ENCODE measurements around the gene IL1R2.

The IL1R2 gene

DNA sequence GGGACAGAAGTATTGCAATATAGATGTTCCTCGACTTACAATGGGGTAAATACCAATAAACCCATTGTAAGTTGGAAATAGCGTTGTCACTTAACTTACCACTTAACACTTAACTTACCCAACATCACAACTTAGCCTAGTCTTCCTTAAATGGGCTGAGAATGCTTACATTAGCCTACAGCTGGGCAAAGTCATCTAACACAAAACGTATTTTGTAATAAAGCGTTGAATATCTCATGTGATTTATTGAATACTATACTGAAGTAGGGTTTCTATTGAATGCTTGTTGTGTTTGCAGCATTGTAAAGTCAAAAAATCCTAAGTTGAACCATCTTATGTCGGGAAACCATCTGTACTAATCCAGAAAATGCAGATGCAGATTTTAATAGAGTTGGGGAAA lies 23.6 kb downstream of the IL1R2 start:
- H3K4me1 ChIP-seq (ENCODE audit: insufficient read depth, low read length) = no peaks in the 10 kb centered on the region
- no peak overlapping the region for H3K9ac ChIP-seq (ENCODE audit: low read depth, low read length)
- no peaks in the 10 kb centered on the region for H3K36me3 ChIP-seq (ENCODE audit: insufficient read depth, low read depth, low read length)
- no peak overlapping the region for H3K27ac ChIP-seq (ENCODE audit: low read length)
- no peaks in the 10 kb centered on the region for H3K9me3 ChIP-seq (ENCODE audit: insufficient read depth, low read depth, low read length)
- H3K4me3 ChIP-seq (ENCODE audit: low read length) = no peak overlapping the region
- H3K27me3 ChIP-seq (ENCODE audit: insufficient read depth, low read length) = no peaks in the 10 kb centered on the region

DNA sequence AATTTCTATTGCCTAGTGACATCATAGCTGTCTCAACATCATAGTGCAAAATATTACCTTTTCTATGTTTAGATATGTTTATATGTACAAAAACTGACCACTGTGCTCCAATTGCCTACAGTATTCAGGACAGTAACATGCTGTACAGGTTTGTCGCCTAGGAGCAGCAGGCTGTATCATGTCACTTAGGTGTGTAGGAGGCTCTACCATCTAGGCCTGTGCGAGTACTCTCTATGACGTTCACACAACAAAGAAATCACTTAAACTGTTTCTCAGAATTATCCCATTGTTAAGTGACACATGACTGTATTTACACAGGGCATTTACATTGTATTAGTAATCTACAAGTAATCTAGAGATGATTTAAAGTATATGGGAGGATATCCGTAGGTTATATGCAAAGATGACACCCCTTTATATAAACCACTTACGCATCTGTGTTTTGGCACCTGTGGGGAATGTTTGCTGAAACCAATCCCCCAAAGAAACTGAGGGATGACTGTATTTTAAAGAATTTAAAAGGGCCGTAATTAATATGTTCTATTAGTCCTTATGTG lies 24.7 kb downstream of the IL1R2 start:
- H3K27ac ChIP-seq (ENCODE audit: low read length) = no peak overlapping the region
- H3K4me1 ChIP-seq (ENCODE audit: insufficient read depth, low read length) = peaks cover 3% of the 10 kb centered on the region; the same call in 1 of the 2 replicates
- no peak overlapping the region for H3K9ac ChIP-seq (ENCODE audit: low read depth, low read length)
- no peaks in the 10 kb centered on the region for H3K36me3 ChIP-seq (ENCODE audit: insufficient read depth, low read depth, low read length)
- no peaks in the 10 kb centered on the region for H3K27me3 ChIP-seq (ENCODE audit: insufficient read depth, low read length)
- H3K9me3 ChIP-seq (ENCODE audit: insufficient read depth, low read depth, low read length) = no peaks in the 10 kb centered on the region
- no peak overlapping the region for H3K4me3 ChIP-seq (ENCODE audit: low read length)

DNA sequence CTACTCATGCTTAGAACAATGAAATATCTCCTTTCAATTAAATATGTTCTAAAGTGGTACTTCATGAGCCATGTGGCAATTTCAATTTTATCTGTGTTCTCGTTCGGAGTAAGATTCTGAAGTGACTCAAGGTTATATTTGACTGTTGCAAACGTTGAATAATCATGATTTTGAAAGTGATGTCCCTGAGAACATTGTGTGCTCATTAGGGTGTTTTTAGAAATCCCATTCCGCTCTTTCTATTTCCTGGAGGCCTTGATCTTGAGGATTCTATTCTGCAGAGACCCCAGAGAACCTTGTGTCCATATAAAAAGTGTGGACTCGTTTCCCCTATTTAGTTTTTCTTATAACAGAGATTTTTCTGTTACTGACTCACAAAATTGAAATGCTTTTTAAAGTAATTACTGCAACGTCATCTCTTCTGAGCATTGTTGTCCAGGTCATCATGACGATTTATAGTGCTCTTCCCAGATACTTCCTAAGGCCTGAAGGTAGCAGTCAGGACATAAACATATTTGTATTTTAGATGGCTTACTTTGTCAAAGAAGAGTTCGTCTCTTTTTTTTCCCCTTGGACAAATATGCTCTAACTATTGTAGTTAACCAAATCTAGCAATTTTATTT lies 27.2 kb downstream of the IL1R2 start:
- H3K27ac ChIP-seq (ENCODE audit: low read length) = no peak overlapping the region
- H3K27me3 ChIP-seq (ENCODE audit: insufficient read depth, low read length) = no peaks in the 10 kb centered on the region
- H3K9me3 ChIP-seq (ENCODE audit: insufficient read depth, low read depth, low read length) = no peaks in the 10 kb centered on the region
- H3K4me3 ChIP-seq (ENCODE audit: low read length) = no peak overlapping the region
- peaks cover 3% of the 10 kb centered on the region; the same call in 1 of the 2 replicates for H3K4me1 ChIP-seq (ENCODE audit: insufficient read depth, low read length)
- no peak overlapping the region for H3K9ac ChIP-seq (ENCODE audit: low read depth, low read length)
- H3K36me3 ChIP-seq (ENCODE audit: insufficient read depth, low read depth, low read length) = no peaks in the 10 kb centered on the region

DNA sequence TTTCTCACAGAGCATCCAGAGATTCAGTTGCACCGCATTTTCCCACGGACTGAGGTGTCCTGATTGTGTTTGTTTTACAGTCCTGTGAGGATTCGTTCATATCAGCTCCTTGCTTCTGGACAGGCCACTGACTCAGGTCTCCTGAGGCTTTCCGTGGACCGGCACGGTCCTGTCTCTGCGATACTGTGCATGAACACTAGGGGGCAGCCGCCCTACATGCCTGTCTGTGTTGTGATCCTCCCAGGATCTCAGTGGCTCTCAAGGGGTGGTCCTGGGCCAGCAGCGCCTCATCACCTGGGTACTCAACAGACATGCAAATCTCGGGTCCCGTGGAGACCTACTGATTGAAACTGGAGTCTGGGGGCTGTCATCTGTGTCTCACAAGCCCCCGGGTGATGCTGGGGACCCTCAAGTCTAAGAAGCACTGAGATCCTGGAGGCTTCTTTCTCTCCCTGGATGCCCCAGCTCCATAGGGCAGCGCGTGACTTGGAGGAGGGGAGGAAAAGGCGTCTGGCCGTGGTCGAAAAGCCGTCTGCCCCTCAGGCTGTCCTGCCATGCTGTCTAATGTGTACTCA lies 28.9 kb downstream of the IL1R2 start:
- Histone ChIP-seq H3K27me3 (ENCODE audit: insufficient read depth, low read length) (no peaks in the 10 kb centered on the region), H3K36me3 (ENCODE audit: insufficient read depth, low read depth, low read length) (no peaks in the 10 kb centered on the region), H3K4me1 (ENCODE audit: insufficient read depth, low read length) (peaks cover 3% of the 10 kb centered on the region; the same call in 1 of the 2 replicates), H3K4me3 (ENCODE audit: low read length) (no peak overlapping the region), H3K9ac (ENCODE audit: low read depth, low read length) (no peak overlapping the region), H3K27ac (ENCODE audit: low read length) (no peak overlapping the region), H3K9me3 (ENCODE audit: insufficient read depth, low read depth, low read length) (no peaks in the 10 kb centered on the region)

DNA sequence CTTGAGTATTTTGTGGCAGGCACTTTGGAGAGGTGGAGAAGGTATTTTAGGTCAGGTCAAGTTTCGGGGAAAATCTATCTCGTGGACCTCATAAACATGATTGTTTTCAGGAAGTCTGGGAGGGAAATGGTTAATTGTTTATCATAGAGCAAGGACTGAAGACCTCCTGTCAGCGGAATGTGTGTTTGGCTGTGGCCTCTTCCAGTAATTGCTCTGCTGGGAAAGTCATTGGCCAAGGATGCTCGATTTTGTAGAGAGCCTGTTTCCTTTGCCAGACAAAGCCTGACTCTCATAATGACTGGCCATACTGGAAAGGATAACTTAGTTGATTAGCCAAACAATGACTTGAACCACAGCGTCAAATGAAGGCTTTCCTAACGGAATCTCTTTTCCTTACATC lies 30.0 kb downstream of the IL1R2 start:
- H3K9me3 ChIP-seq (ENCODE audit: insufficient read depth, low read depth, low read length) = no peaks in the 10 kb centered on the region
- H3K36me3 ChIP-seq (ENCODE audit: insufficient read depth, low read depth, low read length) = no peaks in the 10 kb centered on the region
- no peak overlapping the region for H3K4me3 ChIP-seq (ENCODE audit: low read length)
- H3K9ac ChIP-seq (ENCODE audit: low read depth, low read length) = no peak overlapping the region
- H3K27ac ChIP-seq (ENCODE audit: low read length) = no peak overlapping the region
- H3K4me1 ChIP-seq (ENCODE audit: insufficient read depth, low read length) = peaks cover 3% of the 10 kb centered on the region; the same call in 1 of the 2 replicates
- H3K27me3 ChIP-seq (ENCODE audit: insufficient read depth, low read length) = no peaks in the 10 kb centered on the region

DNA sequence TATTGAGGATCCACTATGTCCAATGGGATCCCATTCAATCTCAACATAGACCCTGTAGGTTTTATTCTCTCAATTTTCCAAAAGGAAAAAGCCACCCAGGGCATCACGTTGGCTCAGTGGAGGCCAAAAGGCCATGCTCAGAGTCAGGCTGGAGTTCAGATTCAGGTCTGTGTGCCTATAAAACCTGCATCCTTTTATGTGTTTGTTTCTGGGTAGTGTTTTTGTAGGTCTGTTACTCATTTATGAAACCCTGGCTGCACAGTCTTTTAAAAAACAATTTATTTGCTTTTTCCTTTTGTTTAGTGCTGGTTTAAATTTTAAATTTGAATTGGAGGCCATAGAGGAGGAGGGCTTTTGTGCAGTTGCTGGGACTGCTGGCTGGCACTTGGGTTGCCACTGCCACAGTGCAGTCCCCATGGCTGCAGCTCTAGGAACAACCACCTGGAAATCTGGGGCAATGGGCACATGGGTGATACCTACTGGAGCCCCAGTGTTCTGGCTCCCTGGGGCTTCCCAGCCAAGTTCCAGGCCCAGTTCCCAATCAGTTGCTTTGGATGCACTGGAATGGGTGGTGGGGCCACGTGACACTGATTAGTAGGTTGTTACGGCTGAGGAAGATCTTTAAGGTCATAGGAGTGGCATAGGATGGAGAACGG lies 31.3 kb downstream of the IL1R2 start:
- Histone ChIP-seq H3K27me3 (ENCODE audit: insufficient read depth, low read length) (no peaks in the 10 kb centered on the region), H3K27ac (ENCODE audit: low read length) (no peak overlapping the region), H3K36me3 (ENCODE audit: insufficient read depth, low read depth, low read length) (no peaks in the 10 kb centered on the region), H3K4me3 (ENCODE audit: low read length) (no peak overlapping the region), H3K9me3 (ENCODE audit: insufficient read depth, low read depth, low read length) (no peaks in the 10 kb centered on the region), H3K4me1 (ENCODE audit: insufficient read depth, low read length) (peaks cover 3% of the 10 kb centered on the region; the same call in 1 of the 2 replicates), H3K9ac (ENCODE audit: low read depth, low read length) (no peak overlapping the region)

DNA sequence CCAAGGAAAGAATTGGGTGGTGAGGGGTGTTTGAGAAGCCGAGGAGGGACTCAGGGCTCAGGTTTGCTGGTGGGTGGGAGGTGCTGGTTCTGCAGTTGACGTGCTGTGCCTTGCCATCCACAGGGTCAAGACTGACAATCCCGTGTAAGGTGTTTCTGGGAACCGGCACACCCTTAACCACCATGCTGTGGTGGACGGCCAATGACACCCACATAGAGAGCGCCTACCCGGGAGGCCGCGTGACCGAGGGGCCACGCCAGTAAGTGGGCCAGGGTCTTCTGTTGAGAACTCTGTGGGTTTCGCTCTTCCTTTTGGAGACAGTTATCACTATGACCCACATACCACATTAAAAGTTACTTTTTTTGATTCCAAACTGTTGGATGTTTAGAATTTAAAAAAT lies 32.6 kb downstream of the IL1R2 start:
- Histone ChIP-seq H3K36me3 (ENCODE audit: insufficient read depth, low read depth, low read length) (no peaks in the 10 kb centered on the region), H3K27me3 (ENCODE audit: insufficient read depth, low read length) (no peaks in the 10 kb centered on the region), H3K9ac (ENCODE audit: low read depth, low read length) (no peak overlapping the region), H3K9me3 (ENCODE audit: insufficient read depth, low read depth, low read length) (no peaks in the 10 kb centered on the region), H3K4me3 (ENCODE audit: low read length) (no peak overlapping the region), H3K27ac (ENCODE audit: low read length) (no peak overlapping the region), H3K4me1 (ENCODE audit: insufficient read depth, low read length) (peaks cover 3% of the 10 kb centered on the region; the same call in 1 of the 2 replicates)

DNA sequence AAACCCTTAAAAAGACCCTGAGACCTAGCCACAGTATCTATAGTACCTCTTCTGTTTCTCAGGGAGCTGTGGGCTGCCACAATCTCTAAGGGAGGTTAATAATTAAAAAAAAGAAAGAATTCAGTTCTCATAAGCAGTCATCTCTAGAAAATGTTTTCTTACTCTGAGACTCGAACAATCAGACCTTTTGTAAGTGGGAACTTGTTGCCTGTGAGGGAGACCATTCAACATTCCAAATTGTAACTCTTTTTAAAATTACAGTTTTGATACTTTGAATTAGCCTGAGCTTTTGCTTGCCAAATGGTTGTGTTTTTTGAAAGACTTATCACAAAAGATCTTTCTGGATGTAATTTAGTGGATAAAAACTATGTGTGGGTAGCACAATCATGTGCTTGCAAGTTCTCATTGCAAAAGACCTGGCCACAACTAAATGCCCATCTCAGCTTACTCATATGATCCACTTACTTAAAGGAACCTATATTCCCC lies 33.3 kb downstream of the IL1R2 start:
- H3K4me1 ChIP-seq (ENCODE audit: insufficient read depth, low read length) = peaks cover 3% of the 10 kb centered on the region; the same call in 1 of the 2 replicates
- H3K27ac ChIP-seq (ENCODE audit: low read length) = no peak overlapping the region
- H3K9me3 ChIP-seq (ENCODE audit: insufficient read depth, low read depth, low read length) = no peaks in the 10 kb centered on the region
- no peaks in the 10 kb centered on the region for H3K36me3 ChIP-seq (ENCODE audit: insufficient read depth, low read depth, low read length)
- no peak overlapping the region for H3K4me3 ChIP-seq (ENCODE audit: low read length)
- no peaks in the 10 kb centered on the region for H3K27me3 ChIP-seq (ENCODE audit: insufficient read depth, low read length)
- no peak overlapping the region for H3K9ac ChIP-seq (ENCODE audit: low read depth, low read length)

DNA sequence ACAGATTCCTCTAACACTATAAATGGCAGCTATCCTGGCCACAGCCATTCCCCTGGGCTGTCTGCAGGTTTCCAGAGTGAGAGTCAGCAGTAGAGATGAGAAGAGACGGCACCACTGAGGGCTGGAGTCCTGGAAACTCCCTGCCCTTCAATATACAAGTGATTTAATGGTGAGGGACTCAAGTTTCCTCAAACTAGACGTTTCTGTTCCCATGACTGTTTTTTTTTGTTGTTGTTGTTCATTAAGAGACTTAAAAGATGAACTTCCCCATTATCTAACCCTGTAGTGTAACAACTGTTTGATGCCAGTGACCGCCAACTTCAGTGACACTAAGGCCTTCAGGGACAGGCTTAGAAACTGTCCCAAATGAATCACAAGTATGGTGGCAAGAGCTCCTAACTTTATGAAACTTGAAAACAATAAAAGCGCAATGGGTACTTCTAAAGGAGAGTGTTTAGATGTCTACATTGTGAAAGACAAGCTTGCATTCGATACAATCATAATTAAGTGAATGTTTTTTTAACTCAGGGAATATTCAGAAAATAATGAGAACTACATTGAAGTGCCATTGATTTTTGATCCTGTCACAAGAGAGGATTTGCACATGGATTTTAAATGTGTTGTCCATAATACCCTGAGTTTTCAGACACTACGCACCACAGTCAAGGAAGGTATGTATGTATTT lies 34.0 kb downstream of the IL1R2 start:
- no peaks in the 10 kb centered on the region for H3K27me3 ChIP-seq (ENCODE audit: insufficient read depth, low read length)
- no peak overlapping the region for H3K9ac ChIP-seq (ENCODE audit: low read depth, low read length)
- H3K4me1 ChIP-seq (ENCODE audit: insufficient read depth, low read length) = peaks cover 3% of the 10 kb centered on the region; the same call in 1 of the 2 replicates

DNA sequence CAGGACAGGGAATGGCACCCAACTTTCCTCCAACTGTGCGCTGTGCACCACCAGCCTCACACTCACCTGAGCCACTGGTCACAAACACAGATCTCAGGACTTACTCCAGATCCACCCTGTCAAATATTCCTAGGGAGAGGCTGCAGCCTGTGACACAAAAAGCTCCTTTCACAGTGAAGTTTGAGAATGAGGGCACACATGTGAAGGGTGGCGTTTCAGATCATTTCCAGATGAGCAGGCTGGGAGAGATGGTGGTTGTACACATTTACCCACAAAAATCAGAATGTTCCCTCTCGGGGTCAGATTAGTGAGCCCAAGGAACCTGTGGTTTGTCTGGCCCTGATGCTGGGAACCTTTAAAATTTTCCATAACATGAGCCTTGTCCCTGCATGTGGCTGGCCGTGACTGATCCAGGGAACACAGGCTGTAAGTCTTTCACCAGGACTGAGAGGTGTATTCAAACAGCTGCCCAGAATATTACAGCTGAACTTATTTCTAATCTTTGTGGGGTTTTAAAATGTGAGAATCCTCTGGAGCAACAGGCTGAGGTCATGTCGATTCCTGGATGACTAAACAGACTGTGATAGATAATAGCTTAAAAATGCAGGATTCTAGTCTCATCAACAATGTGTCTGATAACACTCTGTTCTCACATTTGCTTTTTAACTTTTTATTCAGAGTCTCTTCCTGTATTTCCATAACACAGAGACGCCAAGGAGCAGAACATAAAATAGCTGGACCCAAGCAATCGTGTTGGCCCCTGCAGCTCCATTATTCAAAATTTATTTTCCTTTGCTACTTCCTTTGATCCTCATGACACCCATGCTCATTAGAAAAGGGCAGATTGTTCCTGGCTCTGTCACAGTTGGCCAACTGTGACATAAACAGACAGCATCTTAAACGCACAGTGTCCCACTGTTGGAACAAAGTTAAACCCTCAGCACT lies 35.5 kb downstream of the IL1R2 start:
- no peaks in the 10 kb centered on the region for H3K4me1 ChIP-seq (ENCODE audit: insufficient read depth, low read length)
- no peak overlapping the region for H3K27ac ChIP-seq (ENCODE audit: low read length)
- H3K9ac ChIP-seq (ENCODE audit: low read depth, low read length) = no peak overlapping the region

More for the DNA sequence above, 34.0 kb downstream of the IL1R2 start:
- Histone ChIP-seq H3K27ac (ENCODE audit: low read length) (no peak overlapping the region), H3K9me3 (ENCODE audit: insufficient read depth, low read depth, low read length) (no peaks in the 10 kb centered on the region), H3K4me3 (ENCODE audit: low read length) (no peak overlapping the region), H3K36me3 (ENCODE audit: insufficient read depth, low read depth, low read length) (no peaks in the 10 kb centered on the region)

More for the DNA sequence above, 35.5 kb downstream of the IL1R2 start:
- Histone ChIP-seq H3K27me3 (ENCODE audit: insufficient read depth, low read length) (no peaks in the 10 kb centered on the region), H3K4me3 (ENCODE audit: low read length) (no peak overlapping the region), H3K9me3 (ENCODE audit: insufficient read depth, low read depth, low read length) (no peaks in the 10 kb centered on the region), H3K36me3 (ENCODE audit: insufficient read depth, low read depth, low read length) (no peaks in the 10 kb centered on the region)

All from iPS-20b (cell line).